GM18867 (cell line): ENCODE measurements around the gene RSF1.
"Not testable (repeated sequence)": the region's sequence is repeated elsewhere in the genome, so short reads cannot be mapped to it uniquely, and the experiment has no call there.

ENCODE experiments used
- ATAC-seq: cut with Tn5 transposase; IDR thresholded peaks from one replicate; pipeline ENCODE4 v1.9.1; 2021; ENCODE audit warnings: mild to moderate bottlenecking, moderate library complexity; ENCODE audit not compliant: unreplicated experiment

The RSF1 gene

GRCh38 chr11:77820565-77821348 is at the start of gene RSF1, which contains the start of gene AAMDC:
RSF1 (minus strand) TSS chr11:77820722; CDS start chr11:77820714, 8 bp downstream.
AAMDC (plus strand) TSS chr11:77821144; CDS start chr11:77842497, 21,353 bp downstream.
- ATAC-seq = peak; percentile 84

GRCh38 chr11:77868744-77869143 is 48.2 kb upstream of the RSF1 start:
- ATAC-seq = no peak

- ATAC-seq = no peak
Measured at GRCh38 chr11:77866336-77866735, 45.8 kb upstream of the RSF1 start.

GRCh38 chr11:77865805-77866204 is 45.3 kb upstream of the RSF1 start:
- ATAC-seq = no peak

- ATAC-seq = not testable (repeated sequence)
Measured at GRCh38 chr11:77861444-77861843, 40.9 kb upstream of the RSF1 start.

GRCh38 chr11:77857906-77858457 is 37.5 kb upstream of the RSF1 start:
- ATAC-seq = not testable (repeated sequence)

GRCh38 chr11:77854838-77855237 is 34.3 kb upstream of the RSF1 start:
- no peak for ATAC-seq

GRCh38 chr11:77851503-77851902 is 31.0 kb upstream of the RSF1 start:
- no peak for ATAC-seq

GRCh38 chr11:77843700-77844099 is 23.2 kb upstream of the RSF1 start:
- ATAC-seq = not testable (repeated sequence)

- no peak for ATAC-seq
Measured at GRCh38 chr11:77842441-77843121, 22.1 kb upstream of the RSF1 start.

GRCh38 chr11:77833302-77833701 is 12.8 kb upstream of the RSF1 start:
- ATAC-seq = no peak

- ATAC-seq = no peak
Measured at GRCh38 chr11:77828926-77829325, 8.4 kb upstream of the RSF1 start.

GRCh38 chr11:77823775-77824174 is 3.3 kb upstream of the RSF1 start:
- ATAC-seq = no peak

- not testable (repeated sequence) for ATAC-seq
Measured at GRCh38 chr11:77822126-77822525, 1.6 kb upstream of the RSF1 start.

GRCh38 chr11:77821349-77821851 is 878 bp upstream of the RSF1 start:
- no peak for ATAC-seq

- peak; percentile 16 for ATAC-seq
Measured at GRCh38 chr11:77819921-77820564, 479 bp downstream of the RSF1 start.

GRCh38 chr11:77819411-77819920 is 1.1 kb downstream of the RSF1 start:
- ATAC-seq = peak; percentile 49

- no peak for ATAC-seq
Measured at GRCh38 chr11:77815459-77815858, 5.1 kb downstream of the RSF1 start.

GRCh38 chr11:77814848-77815247 is 5.7 kb downstream of the RSF1 start:
- ATAC-seq = no peak

GRCh38 chr11:77813256-77813655 is 7.3 kb downstream of the RSF1 start:
- ATAC-seq = no peak

GRCh38 chr11:77806993-77807392 is 13.5 kb downstream of the RSF1 start:
- ATAC-seq = no peak
